Activated CD8-positive, alpha-beta memory T cell treated with anti-CD3 and anti-CD28 coated beads, Interleukin-2, amount 10 ng/mL, durations not matched to agents 7 days and 5 days (primary cell): Measurements from ENCODE around the gene NEDD4. TPM values are rescaled to one million over a fixed set of nuclear protein-coding genes. Genes with fewer than 3 reads are reported as not detected.

Experiments
- ATAC-seq: fragments of 150-1000 bp; cut with Tn5 transposase; one replicate; pipeline ENCODE4 v1.10.0; 2021; ENCODE audit warnings: moderate library complexity
- CTCF ChIA-PET: fragments of 350-600 bp; sonication (Branson Sonifier 250); formaldehyde crosslinking; loops from one replicate; lab custom pipeline; 2021; ENCODE audit warnings: antibody characterized with exemption; lab: Charles Lee
- DNase-seq: peaks from one replicate; pipeline ENCODE4 v3.0.0-alpha.2; 2020
- H3K27ac Mint-ChIP-seq: one replicate; pipeline ENCODE4 v1.8.0; 2021; ENCODE audit warnings: mild to moderate bottlenecking, mixed read lengths
- H3K27me3 Mint-ChIP-seq: one replicate; pipeline ENCODE4 v1.8.0; 2021; ENCODE audit warnings: mixed read lengths
- H3K36me3 Mint-ChIP-seq: one replicate; pipeline ENCODE4 v1.8.0; 2021; ENCODE audit warnings: mild to moderate bottlenecking, mixed read lengths
- H3K4me1 Mint-ChIP-seq: one replicate; pipeline ENCODE4 v1.8.0; 2021; ENCODE audit warnings: mixed read lengths
- H3K4me3 Mint-ChIP-seq: one replicate; pipeline ENCODE4 v1.8.0; 2021; ENCODE audit warnings: mild to moderate bottlenecking, moderate library complexity, mixed read lengths
- H3K9me3 Mint-ChIP-seq: one replicate; pipeline ENCODE4 v1.8.0; 2022; ENCODE audit warnings: low read depth, mixed read lengths
- total RNA-seq, 2 experiments: library from RNA; stranded (reverse); gene quantifications; one replicate each; pipeline ENCODE4 v1.2.3, GENCODE V29; 2021

The NEDD4 gene
- total RNA-seq, 2 experiments from 2014 or later: 9.9 to 14.9 TPM

DNA sequence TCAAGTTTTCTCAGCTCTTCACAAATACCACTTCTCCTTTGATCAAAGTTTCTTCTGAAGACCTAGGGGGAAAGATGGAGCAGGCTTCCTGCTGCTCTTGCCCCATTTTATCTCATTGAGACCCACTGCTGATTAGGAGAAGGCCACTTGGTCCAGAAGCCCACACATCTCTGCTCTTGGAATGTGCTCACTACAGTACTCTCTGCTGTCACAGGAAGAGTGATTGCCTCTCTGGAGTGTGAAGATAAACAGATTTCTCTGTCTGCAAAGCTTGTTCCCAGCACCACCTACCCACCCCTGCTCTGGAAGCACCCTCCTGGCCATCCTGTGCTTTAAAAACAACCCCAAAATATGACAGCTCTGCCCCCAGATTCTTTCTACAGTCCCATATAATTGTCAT, 209.1 kb downstream of the NEDD4 start:
- Mint-ChIP-seq H3K27me3 (peaks cover 14% of the 10 kb centered on the region), H3K4me1 (no peaks in the 10 kb centered on the region), H3K36me3 (no peaks in the 10 kb centered on the region), H3K4me3 (no peak overlapping the region), H3K9me3 (no peaks in the 10 kb centered on the region), H3K27ac (no peak overlapping the region)
- DNase-seq: no peak
- CTCF ChIA-PET: interaction anchor here (1.2 kb wide), 1 partner anchor 12 kb away, joined by 4 read pairs; no protein-coding TSS in a partner anchor
- ATAC-seq: no peak

- no peak overlapping the region for H3K4me3 Mint-ChIP-seq
- H3K27me3 Mint-ChIP-seq: peaks cover 14% of the 10 kb centered on the region
- no peak overlapping the region for H3K27ac Mint-ChIP-seq
- H3K36me3 Mint-ChIP-seq: no peaks in the 10 kb centered on the region
- DNase-seq: no peak
- no peaks in the 10 kb centered on the region for H3K9me3 Mint-ChIP-seq
- no peaks in the 10 kb centered on the region for H3K4me1 Mint-ChIP-seq
- no peak for ATAC-seq
- CTCF ChIA-PET: no interaction called here
Observed at GRCh38 chr15:55782901-55783300, 210.5 kb downstream of the NEDD4 start.

DNA sequence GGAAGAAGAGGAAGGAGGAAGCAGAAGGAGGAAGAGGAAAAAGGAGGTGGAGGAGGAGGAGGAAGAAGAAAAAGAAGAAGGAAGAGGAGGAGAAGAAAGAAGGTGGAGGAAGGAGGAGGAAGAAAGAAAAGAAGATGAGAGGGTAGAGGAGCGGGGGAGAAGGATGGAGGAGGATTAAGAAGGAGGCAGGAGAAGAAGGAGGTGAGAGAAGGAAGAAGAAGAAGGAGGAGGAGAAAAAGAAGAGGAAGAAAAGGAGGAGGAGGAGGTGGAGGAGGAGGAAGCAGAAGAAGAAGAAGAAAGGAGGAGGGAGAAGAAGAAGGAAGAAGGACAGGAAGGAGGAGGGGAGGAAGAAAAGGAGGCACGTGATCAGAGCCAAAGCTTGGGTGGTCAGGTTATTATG, 213.1 kb downstream of the NEDD4 start:
- no peak for ATAC-seq
- Mint-ChIP-seq H3K27ac (no peak overlapping the region), H3K36me3 (no peaks in the 10 kb centered on the region), H3K4me1 (no peaks in the 10 kb centered on the region), H3K27me3 (peaks cover 15% of the 10 kb centered on the region), H3K4me3 (no peak overlapping the region), H3K9me3 (no peaks in the 10 kb centered on the region)
- no peak for DNase-seq
- CTCF ChIA-PET: no interaction called here

DNA sequence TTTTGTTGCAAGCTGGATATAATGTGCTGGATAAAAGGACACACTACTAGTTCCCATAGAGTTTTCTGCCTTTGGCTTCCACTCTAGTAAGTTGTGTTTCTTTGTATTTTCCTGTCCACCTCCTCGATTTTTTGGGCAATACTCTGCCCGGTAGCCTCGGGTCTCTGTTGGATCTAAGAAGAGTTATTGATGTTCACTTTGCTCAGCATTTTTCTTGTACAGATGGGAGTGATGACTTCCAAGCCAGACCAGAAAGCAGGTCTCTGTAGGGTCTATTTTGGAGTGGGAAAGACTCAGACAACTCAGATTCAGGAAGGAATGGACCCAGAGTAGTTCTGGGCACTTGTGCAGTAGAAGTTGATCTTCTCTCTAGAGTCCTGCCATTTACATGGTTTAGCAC, 214.5 kb downstream of the NEDD4 start:
- DNase-seq (no peak), ATAC-seq (no peak)
- no peaks in the 10 kb centered on the region for H3K4me1 Mint-ChIP-seq
- no peak overlapping the region for H3K4me3 Mint-ChIP-seq
- H3K9me3 Mint-ChIP-seq: no peaks in the 10 kb centered on the region
- H3K36me3 Mint-ChIP-seq: no peaks in the 10 kb centered on the region
- no peak overlapping the region for H3K27ac Mint-ChIP-seq
- CTCF ChIA-PET: no interaction called here
- peaks cover 15% of the 10 kb centered on the region for H3K27me3 Mint-ChIP-seq
